ENCODE measurements around the gene MRPL21. TPM values are rescaled to one million over a fixed set of nuclear protein-coding genes. Genes with fewer than 3 reads are reported as not detected.

MRPL21 gene
- total RNA-seq, 6 donors from 2014 or later, result 17.8 to 50.8 (median 32.3) TPM

GRCh38 chr11:68905421-68906360, 2.1 kb upstream of the MRPL21 start:
- Histone ChIP-seq H3K4me1 (peaks cover 19 to 37% (median 22%) of the 10 kb centered on the region in 4 donors), H3K36me3 (peaks cover 16 to 38% (median 29%) of the 10 kb centered on the region in 4 donors), H3K4me3 (peak overlapping the region in 1 of 4 donors; percentile 84), H3K27me3 (no peaks in the 10 kb centered on the region), H3K27ac (no peak overlapping the region), H3K9me3 (no peaks in the 10 kb centered on the region)
- no peak for TF ChIP-seq POLR2AphosphoS5 (IDR thresholded peaks at IDR 0.05)
- TF ChIP-seq CTCF (IDR thresholded peaks at IDR 0.05), result no peak
- no peak for TF ChIP-seq EP300 (IDR thresholded peaks at IDR 0.05)
- no peak for TF ChIP-seq POLR2A (IDR thresholded peaks at IDR 0.05)
- DNase-seq (no peak), ATAC-seq (ENCODE audit: low FRiP score in 2 of 2) (no peak)
- 91 to 93% methylated on average over 20 to 23 of the region's 23 CpGs for WGBS, 2 donors

GRCh38 chr11:68904248-68904847, 716 bp upstream of the MRPL21 start:
- Histone ChIP-seq H3K9me3 (no peaks in the 10 kb centered on the region), H3K27me3 (no peaks in the 10 kb centered on the region), H3K4me3 (peak overlapping the region; percentile 77 to 97 (median 81)), H3K4me1 (peaks cover 19 to 37% (median 22%) of the 10 kb centered on the region in 4 donors), H3K36me3 (peaks cover 12 to 34% (median 20%) of the 10 kb centered on the region in 4 donors), H3K27ac (peak overlapping the region; percentile 78 to 93 (median 88))
- DNase-seq (peak; percentile 42 to 88), ATAC-seq (ENCODE audit: low FRiP score in 2 of 2) (peak; percentile 52 to 69)
- 1% methylated on average over 23 to 24 of the region's 24 CpGs for WGBS, 2 donors
- TF ChIP-seq POLR2A (IDR thresholded peaks at IDR 0.05) (no peak), CTCF (IDR thresholded peaks at IDR 0.05) (no peak), POLR2AphosphoS5 (IDR thresholded peaks at IDR 0.05) (no peak), EP300 (IDR thresholded peaks at IDR 0.05) (no peak)

- Histone ChIP-seq H3K36me3 (peaks cover 15 to 44% (median 33%) of the 10 kb centered on the region in 4 donors), H3K9me3 (no peaks in the 10 kb centered on the region), H3K27ac (no peak overlapping the region), H3K27me3 (no peaks in the 10 kb centered on the region), H3K4me1 (peaks cover 19 to 36% (median 22%) of the 10 kb centered on the region in 4 donors), H3K4me3 (no peak overlapping the region)
- no peak for ATAC-seq (ENCODE audit: low FRiP score in 2 of 2)
- DNase-seq, result no peak
- TF ChIP-seq POLR2A (IDR thresholded peaks at IDR 0.05) (no peak), CTCF (IDR thresholded peaks at IDR 0.05) (no peak), POLR2AphosphoS5 (IDR thresholded peaks at IDR 0.05) (no peak), EP300 (IDR thresholded peaks at IDR 0.05) (no peak)
- 83 to 86% methylated on average over 9 of the region's 9 CpGs for WGBS, 2 donors
These were observed 2.7 kb downstream of the MRPL21 start for GRCh38 chr11:68900835-68901381.

GRCh38 chr11:68897441-68897840, 6.2 kb downstream of the MRPL21 start:
- ATAC-seq (ENCODE audit: low FRiP score in 2 of 2) (no peak), DNase-seq (no peak)
- TF ChIP-seq POLR2A (IDR thresholded peaks at IDR 0.05) (no peak), CTCF (IDR thresholded peaks at IDR 0.05) (no peak), POLR2AphosphoS5 (IDR thresholded peaks at IDR 0.05) (no peak), EP300 (IDR thresholded peaks at IDR 0.05) (no peak)
- Histone ChIP-seq H3K9me3 (no peaks in the 10 kb centered on the region), H3K36me3 (peaks cover 18 to 79% (median 64%) of the 10 kb centered on the region in 4 donors), H3K4me3 (no peak overlapping the region), H3K4me1 (peaks cover 0 to 11% (median 4%) of the 10 kb centered on the region in 4 donors), H3K27ac (no peak overlapping the region), H3K27me3 (no peaks in the 10 kb centered on the region)
- 91 to 95% methylated on average over 7 to 9 of the region's 9 CpGs for WGBS, 2 donors

All from upper lobe of left lung (tissue), 6 donors.